Stimulated activated CD4-positive, alpha-beta T cell treated with anti-CD3 and anti-CD28 coated beads, Interleukin-2, amount 100 ng/mL, for 4 hours (primary cell): Measurements from ENCODE around the gene NUDC.

Source experiments
- DNase-seq: peaks from one replicate; pipeline ENCODE4 v3.0.0-alpha.2; 2020; ENCODE audit warnings: low read depth

NUDC gene

DNA sequence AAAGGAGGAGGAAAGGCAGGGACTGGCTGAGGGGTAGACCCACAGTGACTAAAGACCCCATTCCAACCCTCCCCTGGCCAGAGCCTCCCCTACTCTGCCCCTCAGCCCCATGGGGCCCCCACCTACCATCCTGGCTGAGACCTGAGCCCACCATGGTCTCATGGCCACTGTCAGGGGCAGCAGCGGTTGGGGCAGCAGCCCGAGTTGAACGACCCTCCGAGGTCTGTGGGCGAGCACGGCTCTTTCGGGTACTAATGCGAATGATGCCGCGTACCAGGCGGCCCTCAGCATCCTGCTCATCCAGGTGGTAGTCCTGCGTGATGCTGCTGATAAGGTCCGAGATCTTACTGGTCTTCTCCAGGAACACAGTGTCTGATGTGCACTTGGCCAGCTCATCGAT, 29.7 kb downstream of the NUDC start:
- no peak for DNase-seq

DNA sequence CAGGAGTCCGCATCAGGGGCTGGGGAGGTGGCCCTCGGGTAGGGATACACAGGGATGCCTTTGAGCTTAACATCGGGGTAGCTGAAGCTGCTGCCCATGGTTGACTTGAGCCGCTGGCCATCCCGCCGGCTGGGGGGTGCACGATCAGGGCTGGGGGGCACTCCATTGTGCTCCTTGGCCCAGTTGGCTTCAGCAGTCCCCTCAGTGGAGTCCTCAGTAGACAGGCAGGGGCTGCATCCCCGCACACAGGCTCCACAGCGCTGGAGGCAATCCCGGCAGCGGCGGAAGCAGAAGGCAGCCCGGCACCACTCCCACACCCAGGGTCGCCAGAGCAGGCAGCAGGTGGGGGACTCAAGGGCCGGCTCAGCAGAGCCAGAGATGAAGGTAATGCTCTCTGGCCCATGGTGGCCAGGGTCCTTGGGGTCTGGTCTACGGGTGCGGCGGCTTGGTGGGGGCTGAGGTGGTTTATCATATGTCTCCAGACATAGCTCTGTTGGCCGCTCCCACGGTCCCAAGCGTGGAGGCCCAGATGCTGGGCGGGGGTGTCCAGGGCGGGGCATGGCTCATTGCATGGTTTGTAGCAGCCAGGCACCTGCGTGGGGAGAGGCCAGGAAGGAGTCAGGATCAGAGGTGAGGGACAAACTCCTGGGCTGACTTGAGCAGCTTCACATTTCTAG, 30.4 kb downstream of the NUDC start:
- DNase-seq: no peak

DNA sequence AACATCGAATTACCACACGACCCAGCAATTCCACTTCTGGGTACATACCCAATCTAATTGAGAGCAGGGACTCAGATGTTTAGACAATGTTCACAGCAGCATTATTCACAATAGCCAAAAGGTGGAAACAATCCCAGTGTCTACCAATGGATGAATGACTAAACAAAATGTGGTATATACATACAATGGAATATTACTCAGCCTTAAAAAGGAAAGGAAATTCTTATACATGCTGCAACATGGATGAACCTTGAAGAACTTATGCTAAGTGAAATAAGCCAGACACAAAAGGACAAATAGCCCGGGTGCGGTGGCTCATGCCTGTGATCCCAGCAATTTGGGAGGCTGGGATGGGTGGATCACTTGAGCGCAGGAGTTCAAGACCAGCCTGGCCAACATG, 31.8 kb downstream of the NUDC start:
- no peak for DNase-seq

DNA sequence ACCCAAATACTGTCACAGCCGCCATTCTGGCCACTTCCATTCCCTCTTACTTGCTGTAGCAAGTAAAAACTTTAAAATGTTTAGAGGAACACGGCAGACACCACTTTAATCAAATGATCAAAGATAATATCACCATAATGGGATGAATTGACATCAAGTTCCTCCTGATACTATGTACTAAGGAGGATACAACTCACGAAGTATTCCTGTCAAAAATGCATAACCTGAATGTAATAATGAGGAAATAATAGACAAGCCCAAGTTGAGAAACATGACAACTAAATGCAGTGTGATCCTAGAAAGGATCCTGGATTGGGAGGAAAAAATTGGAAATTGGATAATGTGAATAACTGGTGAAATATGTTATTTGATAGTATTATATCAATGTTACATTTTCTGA, 34.8 kb downstream of the NUDC start:
- DNase-seq: no peak

DNA sequence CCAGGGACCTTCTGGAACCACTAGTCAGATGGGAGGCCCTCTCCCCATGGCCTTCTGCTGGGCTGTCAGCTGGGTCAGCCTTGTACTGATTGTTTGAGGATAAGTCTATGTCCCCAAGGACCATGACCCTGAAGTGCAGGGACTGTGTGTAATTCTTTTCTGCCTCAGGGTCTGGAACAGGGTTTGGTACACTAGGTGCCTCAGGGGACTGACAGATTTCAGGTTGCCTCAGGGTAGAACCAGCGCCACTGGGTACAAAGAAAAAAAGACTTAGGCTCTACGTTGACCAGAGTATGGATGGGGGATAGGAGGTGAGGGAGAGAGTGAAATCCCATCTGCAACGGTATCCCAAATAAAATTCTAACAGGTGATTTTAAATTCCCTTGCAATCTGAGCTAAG, 35.8 kb downstream of the NUDC start:
- no peak for DNase-seq

DNA sequence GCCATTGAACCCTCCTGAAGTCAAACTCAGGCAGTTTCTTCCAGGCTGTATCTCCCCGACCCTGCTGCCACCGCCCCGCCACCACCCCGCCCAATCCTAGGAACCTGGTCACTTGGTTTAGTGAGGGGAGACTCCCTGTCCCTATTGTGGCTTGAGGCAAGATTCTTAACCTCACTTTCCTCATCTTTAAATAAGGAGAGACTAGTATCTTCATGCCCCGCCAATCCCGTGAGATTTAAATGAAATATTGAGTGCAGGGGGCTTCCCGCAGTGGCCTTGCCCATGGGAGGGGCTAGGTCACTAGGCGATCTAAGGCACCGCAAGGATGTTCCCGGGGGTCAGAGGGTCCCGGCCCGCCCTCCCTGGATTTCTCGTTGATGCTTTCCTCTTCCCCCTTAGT, 37.7 kb downstream of the NUDC start:
- no peak for DNase-seq

DNA sequence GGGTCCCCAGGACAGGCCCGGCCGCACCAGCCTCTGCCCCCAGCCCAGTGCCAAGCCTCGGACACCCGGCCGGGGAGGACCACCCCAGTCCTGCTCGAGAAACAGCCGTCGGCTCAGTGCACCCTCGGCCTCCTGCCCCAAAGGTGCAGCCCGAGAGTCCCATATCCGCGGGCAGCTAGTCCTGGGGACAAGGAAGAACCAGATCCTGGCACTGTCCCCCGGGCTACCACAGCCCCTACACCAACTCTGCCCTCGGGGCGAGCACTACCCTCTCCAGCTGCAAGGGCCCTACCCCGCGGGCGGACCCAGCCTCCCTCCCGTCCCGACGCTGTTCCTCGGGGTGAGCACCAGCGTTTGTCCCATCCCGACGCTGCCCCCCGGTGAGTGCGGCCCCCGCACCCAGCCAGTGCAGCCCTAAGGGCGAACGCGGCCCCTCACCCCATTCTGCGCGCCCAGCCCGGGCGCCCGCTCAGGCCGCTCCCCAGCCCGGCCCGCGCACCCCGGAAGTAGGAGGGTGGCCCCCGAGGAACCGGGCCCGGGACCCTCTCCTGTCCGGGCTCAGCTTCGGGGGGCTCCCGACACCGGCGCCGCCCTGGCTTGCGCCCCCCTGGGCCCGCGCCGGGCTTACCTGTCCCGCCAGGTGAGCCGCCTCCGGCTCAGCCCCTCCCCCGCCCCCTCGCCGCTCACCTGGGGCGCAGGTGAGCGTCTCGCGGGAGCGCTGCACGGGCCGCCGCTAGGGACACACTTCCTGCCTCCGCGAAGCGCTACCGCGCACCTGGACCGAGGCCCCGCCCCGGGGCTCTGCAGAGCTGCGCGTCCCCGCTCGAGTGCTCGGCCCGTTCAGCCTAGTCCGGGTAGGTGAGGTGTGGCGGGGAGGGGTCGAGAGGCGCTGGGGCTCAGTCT, 38.4 kb downstream of the NUDC start, which contains the start of gene KDF1:
KDF1 (minus strand) TSS at position 747 of the 903 bp plus-strand sequence. CDS start 8,088 bp downstream, outside the sequence.
- DNase-seq: peak; percentile 35

DNA sequence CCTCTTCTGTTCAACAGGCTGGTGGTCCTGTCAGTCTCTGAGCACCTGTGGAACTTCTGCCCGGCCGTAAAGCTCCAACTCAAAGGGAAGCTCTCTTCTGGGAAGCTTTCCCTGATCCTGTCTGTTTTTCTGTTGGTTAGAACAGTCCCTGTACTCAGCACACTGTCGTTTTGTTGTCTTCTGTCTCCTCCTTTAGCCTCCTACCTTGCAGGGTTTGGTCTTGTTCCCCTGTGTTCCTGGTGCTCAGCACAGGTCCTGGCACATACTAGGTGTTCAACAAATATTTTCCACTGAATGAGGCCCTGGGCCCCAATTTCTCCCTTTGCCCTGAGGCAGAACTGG, 39.1 kb downstream of the NUDC start:
- no peak for DNase-seq

DNA sequence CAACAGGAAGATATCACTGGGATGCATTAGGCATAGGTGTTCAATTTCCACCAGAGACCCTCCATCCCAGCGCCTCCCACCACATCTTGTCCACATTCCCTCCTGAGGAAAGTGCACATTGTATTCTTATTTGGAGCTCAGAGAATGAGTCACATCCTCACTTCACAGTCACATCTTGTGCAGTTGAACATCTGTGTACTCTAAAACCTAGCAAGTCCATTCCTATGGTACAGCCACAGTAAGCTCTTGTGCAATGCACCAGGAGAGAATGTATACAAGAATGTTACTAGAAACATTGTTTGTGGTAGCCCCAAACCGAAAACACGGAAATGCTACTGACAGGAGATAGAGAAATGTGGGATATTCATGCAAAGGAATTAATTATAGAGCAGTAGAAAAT, 40.3 kb downstream of the NUDC start:
- DNase-seq: no peak

DNA sequence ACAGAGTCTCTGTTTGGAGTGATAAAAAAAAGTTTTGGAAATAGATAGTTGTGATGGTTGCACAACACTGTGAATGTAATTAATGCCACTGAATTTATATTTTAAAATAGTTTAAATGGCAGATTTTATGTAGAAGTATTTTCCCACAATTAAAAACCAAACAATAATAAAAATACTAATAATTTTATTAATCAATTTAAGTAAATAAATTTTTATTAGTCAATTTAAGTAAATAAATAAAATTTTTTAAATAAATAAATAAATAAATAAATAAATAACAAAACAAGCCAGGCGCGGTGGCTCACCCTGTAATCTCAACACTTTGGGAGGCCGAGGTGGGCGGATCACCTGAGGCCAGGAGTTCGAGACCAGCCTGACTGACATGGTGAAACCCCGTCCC, 43.7 kb downstream of the NUDC start:
- no peak for DNase-seq

DNA sequence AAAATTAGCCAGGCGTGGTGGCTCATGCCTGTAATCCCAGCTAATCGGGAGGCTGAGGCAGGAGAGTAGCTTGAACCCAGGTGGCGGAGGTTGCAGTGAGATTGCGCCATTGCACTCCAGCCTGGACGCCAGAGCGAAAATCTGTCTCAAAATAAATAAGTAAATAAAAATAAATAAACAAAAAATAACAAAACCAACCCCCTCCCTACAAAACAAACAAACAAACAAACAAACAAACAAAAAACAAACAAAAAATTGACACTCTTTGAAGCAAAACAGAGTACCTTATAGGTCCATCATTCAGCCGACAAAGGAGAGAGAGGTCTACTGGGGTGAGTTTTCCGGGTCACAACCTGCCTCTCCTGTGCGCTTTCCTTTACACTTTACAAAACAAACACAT, 44.1 kb downstream of the NUDC start:
- DNase-seq: no peak

DNA sequence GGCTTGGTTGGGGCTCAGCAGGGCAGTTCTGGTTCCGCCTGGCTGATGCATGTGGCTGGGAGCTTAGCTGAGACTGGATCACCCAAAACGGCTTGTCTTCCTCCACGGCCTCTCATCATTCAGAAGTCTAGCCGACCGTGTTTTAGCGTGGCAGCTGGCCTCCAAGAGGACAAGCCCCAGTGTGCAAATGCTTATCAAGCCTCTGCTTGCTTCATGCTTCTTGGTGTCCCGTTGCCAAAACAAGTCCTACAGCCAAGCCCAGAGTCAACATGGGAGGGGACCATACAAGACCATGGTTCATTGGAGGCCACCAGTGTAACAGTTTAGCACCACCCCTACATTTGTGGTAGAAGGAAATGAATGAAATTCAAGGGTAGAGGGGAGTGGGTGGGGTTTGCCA, 49.3 kb downstream of the NUDC start:
- DNase-seq: no peak

DNA sequence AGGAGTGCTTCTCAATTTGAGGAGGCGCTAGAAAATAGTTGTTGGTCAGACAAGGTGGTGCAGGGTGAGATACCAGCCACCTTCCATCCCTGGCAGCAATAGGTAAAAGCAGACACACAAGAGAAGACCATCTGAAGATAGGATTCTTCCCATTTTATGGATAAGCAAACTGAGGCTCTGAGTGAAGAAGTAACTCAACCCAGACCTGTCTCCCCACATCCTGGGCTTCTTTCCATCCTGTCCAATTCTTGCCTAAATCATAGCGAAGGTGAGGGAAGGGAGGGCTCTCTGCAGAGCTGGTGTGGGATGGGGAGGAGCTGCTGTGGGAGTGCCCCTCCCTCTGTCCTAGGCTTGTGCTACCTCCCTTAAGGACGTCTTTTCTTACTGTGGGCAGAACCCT, 50.0 kb downstream of the NUDC start:
- DNase-seq: no peak

DNA sequence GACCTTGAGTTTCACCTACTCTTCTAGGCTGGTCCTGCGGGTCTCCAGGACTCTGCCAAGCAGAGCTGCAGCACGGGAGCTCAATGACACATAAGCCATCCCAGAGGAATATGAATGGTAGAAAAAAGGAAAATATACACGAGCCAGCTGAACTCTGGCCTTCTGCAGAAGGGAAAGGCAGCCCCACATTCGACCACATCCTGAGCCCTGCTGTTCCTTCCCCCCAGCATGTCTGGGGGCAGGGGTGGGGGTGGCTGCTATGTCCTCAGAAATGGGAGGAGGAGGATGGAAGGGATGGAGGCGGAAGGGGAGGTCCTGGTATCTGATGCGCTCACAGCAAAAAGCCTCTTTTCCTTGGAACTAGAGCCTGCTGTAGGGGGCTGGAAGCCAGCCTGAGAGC, 50.8 kb downstream of the NUDC start:
- no peak for DNase-seq

DNA sequence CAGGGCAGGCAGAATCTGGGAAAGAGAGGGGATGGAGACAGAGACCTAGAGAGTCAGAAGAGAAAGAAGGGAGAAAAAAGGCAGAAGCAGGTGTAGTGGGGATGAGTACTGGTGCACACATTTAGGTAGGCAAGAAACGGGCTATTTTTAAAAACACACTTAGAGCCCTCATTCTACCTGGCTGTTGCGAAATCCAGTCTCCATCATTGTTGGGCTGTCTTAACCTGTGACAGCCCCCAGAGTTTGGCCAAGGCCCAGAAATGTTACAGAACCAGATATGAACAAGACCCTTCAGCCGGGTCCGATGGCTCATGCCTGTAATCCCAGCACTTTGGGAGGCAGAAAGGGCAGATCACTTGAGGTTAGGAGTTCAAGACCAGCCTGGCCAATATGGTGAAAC, 51.3 kb downstream of the NUDC start:
- DNase-seq: no peak

DNA sequence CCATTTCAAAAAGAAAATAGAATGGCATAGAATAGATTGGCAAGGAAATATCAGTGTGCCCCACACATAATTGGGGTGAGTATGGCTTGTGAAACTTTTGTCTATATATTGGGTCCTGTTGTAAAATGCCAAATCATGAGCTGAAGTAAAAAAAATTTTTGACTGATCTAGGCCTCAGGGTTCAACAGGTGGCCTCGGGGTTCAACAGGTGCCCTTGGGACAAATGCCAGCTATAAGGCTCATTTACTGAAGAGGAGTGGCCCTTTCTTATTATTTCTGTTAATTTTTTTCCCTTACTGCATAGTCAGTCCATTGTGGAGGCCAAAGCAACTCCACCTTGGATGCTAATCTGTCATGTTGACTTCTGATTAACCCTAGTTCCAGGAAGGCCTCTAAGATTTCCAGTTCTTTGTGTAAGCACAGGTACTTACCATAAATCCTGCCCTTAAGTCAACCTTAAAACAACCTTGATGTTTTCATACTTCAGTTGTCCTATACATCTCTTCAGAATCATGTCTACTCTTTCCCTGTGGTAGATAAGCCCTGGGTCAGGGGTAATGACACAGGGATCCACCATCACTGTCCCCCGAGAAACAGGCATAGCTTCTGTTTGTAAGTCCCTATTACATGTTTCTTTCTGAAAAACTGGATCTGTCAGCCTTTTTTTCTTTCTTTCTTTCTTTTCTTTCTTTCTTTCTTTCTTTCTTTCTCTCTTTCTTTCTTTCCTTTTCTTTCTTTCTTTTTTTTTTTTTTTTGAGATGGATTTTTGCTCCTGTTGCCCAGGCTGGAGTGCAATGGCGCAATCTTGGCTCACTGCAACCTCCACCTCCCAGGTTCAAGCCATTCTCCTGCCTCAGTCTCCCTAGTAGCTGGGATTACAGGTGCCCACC, 55.3 kb downstream of the NUDC start:
- no peak for DNase-seq

DNA sequence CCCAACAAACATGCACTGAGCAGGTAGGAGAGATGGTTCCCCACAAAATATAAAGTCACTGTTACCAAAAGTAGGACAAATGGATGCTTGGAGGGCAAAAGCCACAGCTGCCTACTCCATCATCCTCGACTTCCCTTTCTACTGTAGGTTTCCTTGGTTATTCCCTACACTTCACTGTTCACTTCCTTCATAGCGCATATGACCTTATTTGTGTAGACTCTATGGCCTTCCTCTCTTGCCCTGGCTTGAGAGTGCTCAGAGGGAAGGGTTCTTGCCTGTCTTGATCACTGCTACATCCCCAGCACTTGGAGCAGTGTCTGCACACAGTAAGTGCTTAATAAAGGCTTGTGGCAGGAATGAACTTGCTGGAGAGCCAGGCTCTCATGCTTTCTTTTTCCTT, 57.4 kb downstream of the NUDC start:
- DNase-seq: no peak

DNA sequence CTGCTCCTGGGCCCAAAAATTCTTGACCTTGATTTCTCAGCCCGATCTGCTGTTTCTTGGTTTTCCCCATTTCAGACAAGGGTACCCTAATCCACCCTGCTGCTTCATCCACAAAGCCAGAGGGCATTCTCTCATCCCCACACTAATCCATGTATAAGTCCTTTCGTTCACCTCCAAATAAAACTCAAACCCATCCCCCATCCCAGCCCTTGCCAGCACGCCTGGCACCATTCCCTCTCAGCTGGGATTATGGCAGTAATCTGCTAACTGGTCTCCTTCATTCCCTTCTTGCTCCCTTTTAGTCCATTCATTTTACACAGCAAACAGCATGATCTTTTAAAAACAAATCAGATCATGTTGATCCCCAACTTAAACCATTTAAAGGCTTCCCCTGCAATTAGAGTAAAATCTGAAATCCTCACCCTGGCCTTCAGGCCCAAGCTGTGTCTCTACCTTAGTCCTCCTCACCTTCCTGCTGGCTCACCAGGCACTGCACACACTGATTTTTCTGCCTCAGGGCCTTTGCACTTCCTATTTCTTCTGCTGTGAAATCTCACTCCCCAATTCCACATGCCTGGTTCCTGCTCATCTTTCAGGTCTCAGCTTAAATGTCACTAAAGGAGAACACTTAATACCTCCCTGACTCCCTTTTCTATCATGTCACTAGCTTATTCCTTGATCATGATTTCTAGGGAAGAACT, 59.8 kb downstream of the NUDC start:
- DNase-seq: no peak

DNA sequence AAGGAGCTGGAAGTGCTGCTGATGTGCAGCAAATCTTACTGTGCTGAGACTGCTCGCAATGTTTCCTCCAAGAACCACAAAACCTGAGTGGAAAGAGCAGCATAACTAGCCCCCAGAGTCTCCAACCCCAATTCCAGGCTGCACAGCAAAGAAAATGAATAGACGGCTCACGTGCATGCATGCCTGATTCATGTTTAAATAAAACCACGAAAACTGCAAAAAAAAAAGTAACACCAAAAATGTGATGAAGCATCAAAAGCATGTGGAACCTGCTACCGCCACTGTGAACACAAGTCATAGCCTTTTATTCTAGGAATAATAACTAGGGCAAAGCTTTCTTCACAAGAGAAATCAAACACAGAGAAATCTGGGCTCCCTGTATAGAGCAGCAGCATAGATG, 62.3 kb downstream of the NUDC start:
- DNase-seq: no peak

DNA sequence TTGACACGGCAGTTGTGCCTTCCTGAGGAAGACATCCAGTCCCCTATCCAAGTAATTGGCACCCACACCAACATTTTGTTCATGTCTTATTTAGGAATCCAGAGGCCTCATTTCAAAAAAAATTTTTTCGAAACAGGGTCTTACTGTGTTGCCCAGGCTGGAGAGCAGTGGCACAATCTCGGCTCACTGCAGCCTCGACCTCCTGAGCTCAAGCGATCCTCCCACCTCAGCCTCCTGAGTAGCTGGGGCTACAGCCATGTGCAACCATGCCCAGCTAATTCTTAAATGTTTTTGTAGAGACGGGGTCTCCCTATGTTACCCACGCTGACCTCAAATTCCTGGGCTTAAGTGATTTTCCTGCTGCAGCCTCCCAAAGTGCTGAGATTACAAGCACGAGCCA, 62.7 kb downstream of the NUDC start:
- DNase-seq: no peak

DNA sequence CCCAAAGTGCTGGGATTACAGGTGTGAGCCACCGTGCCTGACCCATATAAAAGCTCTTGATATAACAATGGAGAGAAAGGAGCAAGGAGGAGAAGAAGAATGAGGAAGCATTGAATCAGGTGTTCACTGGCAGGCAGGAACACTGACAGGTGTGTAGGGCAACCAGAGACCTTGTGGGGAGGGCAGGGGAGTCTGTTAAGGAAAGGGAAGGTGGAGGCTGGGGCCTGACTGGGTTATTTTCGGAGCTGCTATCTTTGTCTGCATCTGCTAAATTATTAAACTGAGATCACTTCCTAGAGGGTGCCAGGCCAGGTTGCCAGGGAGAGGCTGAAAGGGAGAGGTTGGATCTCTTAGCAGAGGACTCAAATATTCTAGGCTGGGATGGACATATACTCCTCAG, 65.1 kb downstream of the NUDC start:
- no peak for DNase-seq
